Heart left ventricle (tissue), 13 donors: ENCODE data around the gene SYNE2.

ENCODE experiments used
- POLR2A ChIP-seq, 2 donors: fragments of 450-650 bp; IDR thresholded peaks; one replicate each; pipeline ENCODE4 v1.6.1; 2017; ENCODE audit warnings: antibody characterized with exemption in 2 of 2, mild to moderate bottlenecking in 2 of 2, moderate library complexity in 2 of 2
- TF ChIP-seq, protein P1 (sequence below), 12 donors: fragments of 200-600 bp; sonication (generic) in 4 of 12; IDR thresholded peaks; one replicate each; pipeline versions ENCODE4 v1.5.0 to v1.8.0; 2018 to 2022; ENCODE audit warnings: antibody characterized with exemption in 12 of 12, mild to moderate bottlenecking in 5 of 12
- donor health status: ischemic (EF 13 %, LVEDD 7.1; RV severe dilation, severe dysfunction).
- donor health status: DM: no; HTN: yes; CAD: no.
- donor health status: DM: no; HTN: no; CAD: no.
- donor health status: ischemic (EF 25% LVEDD 6.9; RV normal size, moderate dysfunction).
- donor health status: ischemic (EF 25% LVEDD 5.7; RV mildly dilated, moderate dysfunction).
- donor health status: ischemic (EF 35%, LVEDD 5.7; RV mildly dilated, moderate dysfunction).
- donor health status: nonischemic (EF 11% LVEDD 7.7; RV severe dilation, severe dysfunction).
- donor health status: DM: yes; HTN: yes; CAD: no.
- donor health status: PGD.
- donor health status: ischemic (EF 29% LVEDD 5.4; RV normal size, mild dysfunction).
- donor health status: nonischemic (EF 23%, LVEDD 6.1; RV moderate dilation, normal function).

DNA sequence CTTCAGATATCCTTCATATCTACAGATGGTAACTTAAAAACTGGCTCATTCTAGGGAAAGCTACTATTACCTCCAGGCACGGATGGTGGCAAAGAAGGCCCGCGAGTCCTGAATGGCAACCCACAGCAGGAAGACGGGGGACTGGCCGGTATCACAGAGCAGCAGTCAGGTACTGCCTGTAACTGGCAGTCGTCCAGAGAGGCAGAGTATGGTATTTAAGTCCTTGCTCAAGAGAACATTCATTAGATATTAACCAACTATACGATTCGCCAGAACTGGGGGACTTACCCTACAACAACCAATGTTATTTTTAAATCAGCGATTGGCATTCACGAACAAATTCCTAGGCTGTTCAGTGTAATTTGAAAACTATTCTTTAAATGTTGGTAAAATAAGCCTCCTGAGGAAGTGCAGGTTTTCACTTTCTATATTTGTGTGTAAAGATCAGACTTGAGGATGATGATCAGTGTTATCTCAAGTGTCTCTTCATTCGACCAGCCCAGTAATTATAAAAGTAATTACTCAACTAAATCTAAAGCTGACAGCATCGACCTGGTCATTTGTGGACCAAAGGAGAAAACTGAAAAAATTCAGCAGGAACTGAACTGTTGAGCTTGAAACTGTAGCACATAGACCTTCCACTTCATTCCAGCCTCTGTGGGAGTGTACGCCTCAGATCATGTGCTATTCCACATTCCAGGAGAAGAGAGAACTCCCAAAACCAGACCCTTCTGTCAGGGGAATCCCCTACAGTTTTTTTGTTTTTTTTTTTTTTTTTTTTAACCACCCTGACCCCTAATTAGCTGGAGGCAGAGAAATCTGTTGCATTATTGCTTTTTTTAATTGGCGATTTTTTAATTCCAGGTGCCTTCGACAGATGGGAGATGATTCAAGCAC is 365.8 kb downstream of the SYNE2 start:
- TF ChIP-seq, protein P1, sequence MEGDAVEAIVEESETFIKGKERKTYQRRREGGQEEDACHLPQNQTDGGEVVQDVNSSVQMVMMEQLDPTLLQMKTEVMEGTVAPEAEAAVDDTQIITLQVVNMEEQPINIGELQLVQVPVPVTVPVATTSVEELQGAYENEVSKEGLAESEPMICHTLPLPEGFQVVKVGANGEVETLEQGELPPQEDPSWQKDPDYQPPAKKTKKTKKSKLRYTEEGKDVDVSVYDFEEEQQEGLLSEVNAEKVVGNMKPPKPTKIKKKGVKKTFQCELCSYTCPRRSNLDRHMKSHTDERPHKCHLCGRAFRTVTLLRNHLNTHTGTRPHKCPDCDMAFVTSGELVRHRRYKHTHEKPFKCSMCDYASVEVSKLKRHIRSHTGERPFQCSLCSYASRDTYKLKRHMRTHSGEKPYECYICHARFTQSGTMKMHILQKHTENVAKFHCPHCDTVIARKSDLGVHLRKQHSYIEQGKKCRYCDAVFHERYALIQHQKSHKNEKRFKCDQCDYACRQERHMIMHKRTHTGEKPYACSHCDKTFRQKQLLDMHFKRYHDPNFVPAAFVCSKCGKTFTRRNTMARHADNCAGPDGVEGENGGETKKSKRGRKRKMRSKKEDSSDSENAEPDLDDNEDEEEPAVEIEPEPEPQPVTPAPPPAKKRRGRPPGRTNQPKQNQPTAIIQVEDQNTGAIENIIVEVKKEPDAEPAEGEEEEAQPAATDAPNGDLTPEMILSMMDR (IDR thresholded peaks at IDR 0.05): no peak
- TF ChIP-seq POLR2A (IDR thresholded peaks at IDR 0.05): no peak
